ENCODE data around the gene VAPA. TPM values are rescaled to one million over a fixed set of nuclear protein-coding genes. Genes with fewer than 3 reads are reported as not detected.

Gene VAPA
- total and polyA plus RNA-seq, 4 experiments from 2014 or later, result 113 to 280 (median 161) TPM

DNA sequence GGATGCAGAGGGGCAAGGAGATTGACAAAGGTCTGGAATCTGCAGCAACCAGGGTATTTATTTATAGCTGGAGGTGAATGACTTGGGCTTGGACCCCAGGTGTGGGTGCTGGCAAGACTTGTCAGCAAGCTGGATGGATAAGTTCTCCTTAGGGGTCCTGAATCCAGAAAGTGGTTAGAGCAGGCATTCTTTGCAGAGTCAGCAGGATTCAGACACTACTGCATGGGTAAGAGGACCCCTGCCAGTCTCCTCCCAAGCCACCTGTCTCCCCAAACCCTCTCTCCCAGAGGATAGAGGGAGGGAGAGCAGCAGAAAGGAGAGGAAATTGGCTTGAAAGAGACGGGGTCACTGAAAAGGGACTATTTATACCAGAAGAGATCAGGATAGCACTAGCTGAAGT is 89.5 kb downstream of the VAPA start:
- Histone ChIP-seq H3K9me3 (ENCODE audit: control insufficient read depth in 1 of 2, low read length in 2 of 2) (peaks cover 0 to under 1% of the 10 kb centered on the region in 2 donors), H3K27me3 (ENCODE audit: insufficient read depth, low read length) (no peaks in the 10 kb centered on the region), H3K4me1 (ENCODE audit: insufficient read depth, low read length) (no peaks in the 10 kb centered on the region), H3K4me3 (ENCODE audit: low read length in 2 of 2) (no peak overlapping the region), H3K27ac (ENCODE audit: low read depth, low read length) (no peak overlapping the region), H3K36me3 (ENCODE audit: insufficient read depth, low read length) (no peaks in the 10 kb centered on the region)
- intact Hi-C loops (cut with micrococcal nuclease), result no loop called here
- Mint-ChIP-seq H3K27ac (no peak overlapping the region), H3K27me3 (peaks cover 3 to 6% of the 10 kb centered on the region in 2 donors), H3K9me3 (peaks cover 3 to 23% (median 16%) of the 10 kb centered on the region in 8 donors), H3K4me1 (no peaks in the 10 kb centered on the region), H3K36me3 (peaks cover 0 to under 1% of the 10 kb centered on the region in 2 donors), H3K4me3 (no peak overlapping the region)
- CTCF ChIA-PET (ENCODE audit: partially characterized antibody), result interaction anchor here (1.1 kb wide), 1 partner anchor 31 kb away, joined by 3 read pairs; no protein-coding TSS in a partner anchor
- POLR2A ChIA-PET (ENCODE audit: partially characterized antibody), result no interaction called here
- no peak for DNase-seq

DNA sequence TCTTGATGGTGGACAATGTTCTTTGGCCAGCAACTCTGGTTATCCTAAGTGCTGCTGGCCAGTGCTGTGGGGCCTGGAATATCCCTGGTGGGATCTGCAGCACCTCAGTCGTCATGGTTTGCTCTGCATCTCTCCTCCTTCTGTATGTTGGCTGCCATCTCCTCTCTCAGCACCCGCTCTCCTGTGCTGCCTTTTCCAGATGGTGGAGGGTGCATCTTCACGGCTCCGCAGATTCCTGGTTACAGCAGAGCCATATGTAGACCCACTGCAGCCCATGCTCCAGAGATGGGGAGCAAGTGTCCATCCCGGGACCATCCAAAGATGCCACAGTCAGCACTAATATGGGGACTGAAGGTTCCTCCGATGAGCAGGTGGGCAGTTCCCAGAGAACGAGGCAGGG is 90.0 kb downstream of the VAPA start:
- Mint-ChIP-seq H3K27me3 (peaks cover 2 to 6% of the 10 kb centered on the region in 2 donors), H3K4me1 (no peaks in the 10 kb centered on the region), H3K36me3 (no peaks in the 10 kb centered on the region), H3K9me3 (peaks cover under 1 to 17% (median 11%) of the 10 kb centered on the region in 8 donors), H3K4me3 (no peak overlapping the region), H3K27ac (no peak overlapping the region)
- no peak for DNase-seq
- ChIA-PET CTCF (ENCODE audit: partially characterized antibody) (no interaction called here), POLR2A (ENCODE audit: partially characterized antibody) (no interaction called here)
- H3K4me1 ChIP-seq (ENCODE audit: insufficient read depth, low read length), result no peaks in the 10 kb centered on the region
- no peak overlapping the region for H3K27ac ChIP-seq (ENCODE audit: low read depth, low read length)
- H3K36me3 ChIP-seq (ENCODE audit: insufficient read depth, low read length), result no peaks in the 10 kb centered on the region
- intact Hi-C loops (cut with micrococcal nuclease), result no loop called here
- no peak overlapping the region for H3K4me3 ChIP-seq (ENCODE audit: low read length in 2 of 2)
- no peaks in the 10 kb centered on the region for H3K9me3 ChIP-seq (ENCODE audit: control insufficient read depth in 1 of 2, low read length in 2 of 2)
- H3K27me3 ChIP-seq (ENCODE audit: insufficient read depth, low read length), result no peaks in the 10 kb centered on the region

DNA sequence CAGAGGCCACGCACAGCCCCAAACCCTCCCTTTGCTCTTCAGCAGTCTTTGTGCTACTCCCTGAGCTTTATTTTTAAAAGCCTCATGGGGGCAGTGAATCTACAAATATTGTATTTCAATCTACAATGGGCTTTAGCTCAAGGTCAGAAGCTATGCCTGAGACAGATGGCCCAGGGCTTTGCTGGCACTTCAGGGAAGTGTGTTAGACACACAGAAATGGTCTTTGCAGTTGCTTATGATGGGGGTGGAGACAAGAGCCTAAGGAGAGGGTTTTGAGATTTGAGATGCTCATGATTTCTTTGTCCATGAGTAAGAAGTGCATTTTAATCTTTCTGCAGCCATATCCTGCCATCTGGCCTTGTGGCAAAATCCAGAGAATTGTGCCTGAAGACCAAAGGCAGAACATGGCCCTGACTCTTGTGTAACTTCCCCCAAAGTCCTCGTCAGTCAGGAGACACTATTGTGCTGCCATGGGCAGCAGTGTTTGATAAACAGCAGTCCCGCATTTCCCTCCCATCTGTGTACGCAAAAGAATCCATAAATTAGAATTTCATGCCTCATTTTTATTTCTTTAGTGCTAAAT is 92.6 kb downstream of the VAPA start:
- CTCF ChIA-PET (ENCODE audit: partially characterized antibody), result no interaction called here

GRCh38 chr18:10008006-10008647 is 94.3 kb downstream of the VAPA start:
- Mint-ChIP-seq H3K36me3 (no peaks in the 10 kb centered on the region), H3K9me3 (peaks cover 0 to 2% (median 0%) of the 10 kb centered on the region in 8 donors), H3K4me1 (no peaks in the 10 kb centered on the region), H3K27ac (no peak overlapping the region), H3K27me3 (peaks cover 1 to 10% of the 10 kb centered on the region in 2 donors), H3K4me3 (no peak overlapping the region)
- intact Hi-C loops (cut with micrococcal nuclease), result no loop called here
- Histone ChIP-seq H3K4me1 (ENCODE audit: insufficient read depth, low read length) (no peaks in the 10 kb centered on the region), H3K36me3 (ENCODE audit: insufficient read depth, low read length) (no peaks in the 10 kb centered on the region), H3K4me3 (ENCODE audit: low read length in 2 of 2) (no peak overlapping the region), H3K9me3 (ENCODE audit: control insufficient read depth in 1 of 2, low read length in 2 of 2) (no peaks in the 10 kb centered on the region), H3K27ac (ENCODE audit: low read depth, low read length) (no peak overlapping the region), H3K27me3 (ENCODE audit: insufficient read depth, low read length) (no peaks in the 10 kb centered on the region)
- CTCF ChIA-PET (ENCODE audit: partially characterized antibody), result no interaction called here
- no peak for DNase-seq
- POLR2A ChIA-PET (ENCODE audit: partially characterized antibody), result no interaction called here

More for the DNA sequence above, 92.6 kb downstream of the VAPA start:
- no peak for DNase-seq
- Mint-ChIP-seq H3K27me3 (peaks cover 2 to 8% of the 10 kb centered on the region in 2 donors), H3K4me1 (no peaks in the 10 kb centered on the region), H3K27ac (no peak overlapping the region), H3K4me3 (no peak overlapping the region), H3K9me3 (peaks cover 0 to 2% (median 0%) of the 10 kb centered on the region in 8 donors), H3K36me3 (no peaks in the 10 kb centered on the region)
- Histone ChIP-seq H3K9me3 (ENCODE audit: control insufficient read depth in 1 of 2, low read length in 2 of 2) (no peaks in the 10 kb centered on the region), H3K27me3 (ENCODE audit: insufficient read depth, low read length) (no peaks in the 10 kb centered on the region), H3K4me1 (ENCODE audit: insufficient read depth, low read length) (no peaks in the 10 kb centered on the region), H3K27ac (ENCODE audit: low read depth, low read length) (no peak overlapping the region), H3K36me3 (ENCODE audit: insufficient read depth, low read length) (no peaks in the 10 kb centered on the region), H3K4me3 (ENCODE audit: low read length in 2 of 2) (no peak overlapping the region)
- POLR2A ChIA-PET (ENCODE audit: partially characterized antibody), result no interaction called here
- intact Hi-C loops (cut with micrococcal nuclease), result no loop called here

Other genes with a start within 250 kb of the VAPA start
- gene RAB31, start 205.7 kb upstream of the VAPA start, total RNA-seq, result 1 to 10 TPM; 1.8 TPM
- gene RAB31, start 205.7 kb upstream of the VAPA start, polyA plus RNA-seq, result 1 to 10 TPM in 1 of 2 donors, under 1 TPM in 1; 0.07 to 1.0 TPM
- gene TXNDC2, start 28.0 kb upstream of the VAPA start, total RNA-seq, result not detected
- not detected for gene TXNDC2, start 28.0 kb upstream of the VAPA start, polyA plus RNA-seq